ENCODE measurements around the gene INPP5A. TPM values are rescaled to one million over a fixed set of nuclear protein-coding genes. Genes with fewer than 3 reads are reported as not detected.

INPP5A gene
- total RNA-seq, 1 experiment from 2014 or later, result 44.5 TPM

- BruUV-seq (replicated peaks), result no TSS peak
- no peak for DNase-seq
These were observed 30.7 kb upstream of the INPP5A start for GRCh38 chr10:132506711-132507408.

GRCh38 chr10:132507409-132507955, 30.1 kb upstream of the INPP5A start:
- POLR2A ChIA-PET, result no interaction called here

More at GRCh38 chr10:132506711-132507408, 30.7 kb upstream of the INPP5A start:
- Histone ChIP-seq H3K27me3 (replicated peaks; ENCODE audit: control insufficient read depth, insufficient read depth, low read length) (no peaks in the 10 kb centered on the region), H3K4me3 (ENCODE audit: low read depth, low read length) (no peak overlapping the region), H3K36me3 (ENCODE audit: control insufficient read depth, insufficient read depth, low read length) (no peaks in the 10 kb centered on the region), H3K4me1 (no peaks in the 10 kb centered on the region), H3K9me3 (no peaks in the 10 kb centered on the region)
- POLR2A ChIA-PET, result no interaction called here
- CTCF ChIA-PET, result no interaction called here
- Mint-ChIP-seq H3K27me3 (ENCODE audit: insufficient read depth, unreplicated experiment) (no peaks in the 10 kb centered on the region), H3K9me3 (ENCODE audit: unreplicated experiment) (no peaks in the 10 kb centered on the region), H3K27ac (ENCODE audit: unreplicated experiment) (no peak overlapping the region), H3K4me1 (ENCODE audit: low read depth, unreplicated experiment) (no peaks in the 10 kb centered on the region), H3K4me3 (ENCODE audit: unreplicated experiment) (no peak overlapping the region), H3K36me3 (ENCODE audit: insufficient read depth, unreplicated experiment) (no peaks in the 10 kb centered on the region)
- TF ChIP-seq CTCF (IDR thresholded peaks at IDR 0.05; ENCODE audit: insufficient read depth in 1 of 2, low read depth in 1 of 2, low read length in 1 of 2, severe bottlenecking in 1 of 2, unreplicated experiment in 1 of 2), result no peak
- intact Hi-C loops (cut with micrococcal nuclease; ENCODE audit: unreplicated experiment), result no loop called here

GRCh38 chr10:132507956-132508490, 29.6 kb upstream of the INPP5A start:
- H3K27me3 ChIP-seq (replicated peaks; ENCODE audit: control insufficient read depth, insufficient read depth, low read length), result no peaks in the 10 kb centered on the region
- ChIA-PET CTCF (no interaction called here), POLR2A (no interaction called here)
- Mint-ChIP-seq H3K4me1 (ENCODE audit: low read depth, unreplicated experiment) (no peaks in the 10 kb centered on the region), H3K27ac (ENCODE audit: unreplicated experiment) (no peak overlapping the region), H3K36me3 (ENCODE audit: insufficient read depth, unreplicated experiment) (no peaks in the 10 kb centered on the region), H3K27me3 (ENCODE audit: insufficient read depth, unreplicated experiment) (no peaks in the 10 kb centered on the region), H3K9me3 (ENCODE audit: unreplicated experiment) (no peaks in the 10 kb centered on the region), H3K4me3 (ENCODE audit: unreplicated experiment) (no peak overlapping the region)
- H3K36me3 ChIP-seq (ENCODE audit: control insufficient read depth, insufficient read depth, low read length), result no peaks in the 10 kb centered on the region
- DNase-seq, result peak in 1 of 2 experiments; percentile 20
- H3K4me3 ChIP-seq (ENCODE audit: low read depth, low read length), result no peak overlapping the region
- intact Hi-C loops (cut with micrococcal nuclease; ENCODE audit: unreplicated experiment), result no loop called here
- H3K9me3 ChIP-seq, result peaks cover 3% of the 10 kb centered on the region
- no peak for TF ChIP-seq CTCF (IDR thresholded peaks at IDR 0.05; ENCODE audit: insufficient read depth in 1 of 2, low read depth in 1 of 2, low read length in 1 of 2, severe bottlenecking in 1 of 2, unreplicated experiment in 1 of 2)
- no peaks in the 10 kb centered on the region for H3K4me1 ChIP-seq
- no TSS peak for BruUV-seq (replicated peaks)

More at GRCh38 chr10:132507409-132507955, 30.1 kb upstream of the INPP5A start:
- no peak for TF ChIP-seq CTCF (IDR thresholded peaks at IDR 0.05; ENCODE audit: insufficient read depth in 1 of 2, low read depth in 1 of 2, low read length in 1 of 2, severe bottlenecking in 1 of 2, unreplicated experiment in 1 of 2)
- intact Hi-C loops (cut with micrococcal nuclease; ENCODE audit: unreplicated experiment), result no loop called here
- no peaks in the 10 kb centered on the region for H3K36me3 ChIP-seq (ENCODE audit: control insufficient read depth, insufficient read depth, low read length)
- H3K36me3 Mint-ChIP-seq (ENCODE audit: insufficient read depth, unreplicated experiment), result no peaks in the 10 kb centered on the region
- peak in 1 of 2 experiments; percentile 19 for DNase-seq
- BruUV-seq (replicated peaks), result no TSS peak
- CTCF ChIA-PET, result no interaction called here
- H3K4me1 ChIP-seq, result no peaks in the 10 kb centered on the region
- H3K27me3 Mint-ChIP-seq (ENCODE audit: insufficient read depth, unreplicated experiment), result no peaks in the 10 kb centered on the region
- no peaks in the 10 kb centered on the region for H3K9me3 Mint-ChIP-seq (ENCODE audit: unreplicated experiment)
- H3K4me3 Mint-ChIP-seq (ENCODE audit: unreplicated experiment), result no peak overlapping the region
- no peaks in the 10 kb centered on the region for H3K9me3 ChIP-seq
- no peaks in the 10 kb centered on the region for H3K4me1 Mint-ChIP-seq (ENCODE audit: low read depth, unreplicated experiment)
- H3K27me3 ChIP-seq (replicated peaks; ENCODE audit: control insufficient read depth, insufficient read depth, low read length), result no peaks in the 10 kb centered on the region
- no peak overlapping the region for H3K27ac Mint-ChIP-seq (ENCODE audit: unreplicated experiment)
- H3K4me3 ChIP-seq (ENCODE audit: low read depth, low read length), result no peak overlapping the region
